K562 (cell line): Measurements from ENCODE around the gene ENDOD1. TPM values are rescaled to one million over a fixed set of nuclear protein-coding genes. Genes with fewer than 3 reads are reported as not detected.

ENCODE experiments used
- ATF3 ChIP-seq, 2 experiments: fragments of 450-650 bp in 1 of 2; sonication (generic) in 1 of 2; formaldehyde crosslinking in 1 of 2; IDR thresholded peaks in 1 of 2; conservative IDR thresholded peaks in 1 of 2; 2 replicates each; pipeline versions ENCODE4 v1.6.1 to v1.8.1; 2016 to 2023; ENCODE audit warnings: mild to moderate bottlenecking in 2 of 2, moderate library complexity in 2 of 2, inconsistent platforms in 1 of 2, missing genetic modification reagents in 1 of 2
- CBX3 ChIP-seq, 2 experiments: IDR thresholded peaks; 1 replicate in 1 of 2; 2 replicates in 1 of 2; pipeline ENCODE4 v1.6.1; 2012; ENCODE audit warnings: inconsistent platforms in 2 of 2, low read length in 2 of 2, borderline replicate concordance in 1 of 2, control low read depth in 1 of 2
- CHAMP1 ChIP-seq: fragments of 450-650 bp; IDR thresholded peaks from 2 replicates; pipeline ENCODE4 v1.6.1; 2016; ENCODE audit warnings: mild to moderate bottlenecking
- ESRRA ChIP-seq: fragments of 450-650 bp; IDR thresholded peaks from 2 replicates; pipeline ENCODE4 v1.6.1; 2014; ENCODE audit warnings: low read depth, mild to moderate bottlenecking, moderate library complexity, borderline replicate concordance
- EWSR1 ChIP-seq: fragments of 450-650 bp; IDR thresholded peaks from 2 replicates; pipeline ENCODE4 v1.6.1; 2018; ENCODE audit warnings: borderline replicate concordance, mild to moderate bottlenecking, low read depth, moderate library complexity; ENCODE audit not compliant: partially characterized antibody
- FOXA3 ChIP-seq, 2 experiments: fragments of 450-650 bp in 1 of 2; sonication (generic) in 1 of 2; formaldehyde crosslinking; IDR thresholded peaks in 1 of 2; conservative IDR thresholded peaks in 1 of 2; 2 replicates each; pipeline versions ENCODE4 v1.4.0 to v1.8.0; 2020 to 2022; ENCODE audit warnings: mild to moderate bottlenecking in 2 of 2, missing genetic modification reagents in 1 of 2
- HINFP ChIP-seq: fragments of 450-650 bp; conservative IDR thresholded peaks from 2 replicates; pipeline ENCODE4 v1.6.1; 2016; ENCODE audit warnings: missing genetic modification characterization, low read depth, mild to moderate bottlenecking, control low read depth, missing compliant biosample characterization
- KDM2B ChIP-seq: fragments of 250-450 bp; sonication (Bioruptor Pico); IDR thresholded peaks from 2 replicates; pipeline ENCODE4 v1.8.0; 2021; ENCODE audit warnings: mild to moderate bottlenecking, moderate library complexity
- MTA2 ChIP-seq: fragments of 450-650 bp; IDR thresholded peaks from 2 replicates; pipeline ENCODE4 v1.6.1; 2016; ENCODE audit warnings: low read depth
- RAD21 ChIP-seq, 2 experiments: fragments of 250-450 bp in 1 of 2; fragments of 450-650 bp in 1 of 2; sonication (Bioruptor Pico) in 1 of 2; formaldehyde crosslinking in 1 of 2; IDR thresholded peaks in 1 of 2; conservative IDR thresholded peaks in 1 of 2; 2 replicates each; pipeline versions ENCODE4 v1.4.0 to v1.8.0; 2020 to 2022; ENCODE audit warnings: mild to moderate bottlenecking in 2 of 2, moderate library complexity in 1 of 2
- RUNX1 ChIP-seq: sonication (generic); IDR thresholded peaks from 2 replicates; pipeline ENCODE4 v1.6.1; 2016; ENCODE audit warnings: antibody characterized with exemption, low read depth
- SMAD3 ChIP-seq: fragments of 450-650 bp; formaldehyde crosslinking; conservative IDR thresholded peaks from 2 replicates; pipeline ENCODE4 v1.4.0; 2020; ENCODE audit warnings: mild to moderate bottlenecking
- TFE3 ChIP-seq: fragments of 450-650 bp; formaldehyde crosslinking; IDR thresholded peaks from 2 replicates; pipeline ENCODE4 v1.4.0; 2020; ENCODE audit warnings: mild to moderate bottlenecking, mixed read lengths
- ZNF224 ChIP-seq: sonication (generic); formaldehyde crosslinking; IDR thresholded peaks from 2 replicates; pipeline ENCODE4 v1.8.0; 2022; ENCODE audit warnings: mild to moderate bottlenecking, missing genetic modification reagents
- ZNF79 ChIP-seq: fragments of 250-450 bp; sonication (Bioruptor Pico); IDR thresholded peaks from 2 replicates; pipeline ENCODE4 v1.4.0; 2020; ENCODE audit warnings: low read depth, mild to moderate bottlenecking, moderate library complexity
- polyA plus RNA-seq, 8 experiments: library from polyadenylated mRNA; depleted of rRNA in 4 of 8; stranded (reverse) in 5 of 8; unstranded in 3 of 8; fragments of >200 nt; fragmentation: Nextera tagmentation in 2 of 8; fragmentation: Illumina TruSeq in 1 of 8; extraction: Ambion mirVana in 2 of 8; extraction: Trizol in 1 of 8; gene quantifications; 2 replicates each; pipeline versions ENCODE4 v1.2.1 to v1.2.3, GENCODE V29; 2011 to 2014; ENCODE audit warnings: inconsistent platforms in 1 of 8, missing spikeins in 1 of 8
- total RNA-seq, 7 experiments: library from RNA; depleted of rRNA in 6 of 7; stranded (reverse); fragments of >200 nt in 6 of 7; fragmentation: Illumina TruSeq in 2 of 7; extraction: Trizol in 2 of 7; gene quantifications; 2 replicates each; pipeline versions ENCODE4 v1.2.1 to v1.2.3, GENCODE V29; 2011 to 2021; ENCODE audit warnings: low replicate concordance in 1 of 7

Gene ENDOD1
- total and polyA plus RNA-seq, 9 of the 15 experiments (the other 6 are each of a cell fraction or from before 2014, with no cell fraction given) = 4.2 to 11.8 (median 9.3) TPM

GRCh38 chr11:95092549-95093324, 3.1 kb downstream of the ENDOD1 start (continued):
- TF ChIP-seq CBX3 (IDR thresholded peaks at IDR 0.05; ENCODE audit: borderline replicate concordance in 1 of 2, low read length in 2 of 2) = no peak
- TF ChIP-seq MTA2 = no peak
- no peak for TF ChIP-seq EWSR1
- TF ChIP-seq HINFP (tag) = no peak
- TF ChIP-seq ZNF79 (CRISPR knock-in tag) = no peak
- peak in 1 of 2 experiments; percentile 34; a peak in 1 of 4 replicates for TF ChIP-seq RAD21 (CRISPR knock-in tag; conservative IDR thresholded peaks at IDR 0.05 in 1 of 2, IDR thresholded peaks at IDR 0.05 in 1 of 2)
- no peak for TF ChIP-seq ESRRA
- no peak for TF ChIP-seq TFE3
- no peak for TF ChIP-seq SMAD3 (CRISPR knock-in tag)
- TF ChIP-seq RUNX1 = no peak
- peak; percentile 19; the same call in 1 of the 2 replicates for TF ChIP-seq ATF3 (IDR thresholded peaks at IDR 0.05)
- no peak for TF ChIP-seq ATF3 (CRISPR knock-in tag; conservative IDR thresholded peaks at IDR 0.05)
- TF ChIP-seq ZNF224 (CRISPR knock-in tag) = no peak
- no peak for TF ChIP-seq CHAMP1
- TF ChIP-seq KDM2B = no peak
- TF ChIP-seq FOXA3 (CRISPR knock-in tag; conservative IDR thresholded peaks at IDR 0.05 in 1 of 2, IDR thresholded peaks at IDR 0.05 in 1 of 2) = no peak
- TF ChIP-seq, all 486 proteins: peak for 4
